WTC11 (cell line): ENCODE measurements around the gene NDRG2. TPM values are rescaled to one million over a fixed set of nuclear protein-coding genes. Genes with fewer than 3 reads are reported as not detected.

Source experiments
- ATAC-seq: fragments of 200-7000 bp; cut with Tn5 transposase; 2 replicates; pipeline ENCODE4 v1.10.0; 2021; ENCODE audit warnings: mild to moderate bottlenecking, moderate library complexity
- CTCF ChIA-PET: fragments of 300-600 bp; sonication (Branson Sonifier 250); formaldehyde crosslinking; loops from one replicate; lab custom pipeline; 2021; ENCODE audit warnings: antibody characterized with exemption; lab: Charles Lee
- POLR2A ChIA-PET: fragments of 350-600 bp; sonication (Branson Sonifier 250); formaldehyde crosslinking; loops from one replicate; lab custom pipeline; 2021; ENCODE audit warnings: antibody characterized with exemption; lab: Charles Lee
- DNase-seq: peaks from one replicate; pipeline ENCODE4 v3.0.0; 2021; ENCODE audit warnings: low spot score
- H3K27ac Mint-ChIP-seq: 2 replicates; pipeline ENCODE4 v1.8.0; 2021; ENCODE audit warnings: mixed read lengths
- H3K27me3 Mint-ChIP-seq: 2 replicates; pipeline ENCODE4 v1.8.0; 2021; ENCODE audit warnings: low read depth, mild to moderate bottlenecking, moderate library complexity, mixed read lengths
- H3K36me3 Mint-ChIP-seq: 2 replicates; pipeline ENCODE4 v1.8.0; 2021; ENCODE audit warnings: mixed read lengths
- H3K4me1 Mint-ChIP-seq: 2 replicates; pipeline ENCODE4 v1.8.0; 2022; ENCODE audit warnings: mixed read lengths
- H3K4me3 Mint-ChIP-seq: 2 replicates; pipeline ENCODE4 v1.8.0; 2021; ENCODE audit warnings: mild to moderate bottlenecking, moderate library complexity, mixed read lengths
- H3K9me3 Mint-ChIP-seq: 2 replicates; pipeline ENCODE4 v1.8.0; 2021; ENCODE audit warnings: mixed read lengths
- ARID4B ChIP-seq: sonication (generic); formaldehyde crosslinking; IDR thresholded peaks from 2 replicates; pipeline ENCODE4 v1.8.0; 2023; ENCODE audit warnings: missing genetic modification reagents, mild to moderate bottlenecking, borderline replicate concordance
- CREM ChIP-seq: sonication (generic); formaldehyde crosslinking; IDR thresholded peaks from 2 replicates; pipeline ENCODE4 v1.8.1; 2022; ENCODE audit warnings: mild to moderate bottlenecking, missing genetic modification reagents, moderate library complexity
- ELF4 ChIP-seq: sonication (generic); formaldehyde crosslinking; IDR thresholded peaks from 2 replicates; pipeline ENCODE4 v1.8.1; 2022; ENCODE audit warnings: low read depth, mild to moderate bottlenecking, moderate library complexity, missing genetic modification reagents
- GABPB1 ChIP-seq: sonication (generic); formaldehyde crosslinking; IDR thresholded peaks from 2 replicates; pipeline ENCODE4 v1.8.1; 2023; ENCODE audit warnings: mild to moderate bottlenecking, missing genetic modification reagents
- KAT7 ChIP-seq: sonication (generic); formaldehyde crosslinking; IDR thresholded peaks from 2 replicates; pipeline ENCODE4 v1.8.1; 2023; ENCODE audit warnings: missing genetic modification reagents, mild to moderate bottlenecking, borderline replicate concordance
- MXD4 ChIP-seq: fragments of 250-450 bp; sonication (Bioruptor Pico); IDR thresholded peaks from 2 replicates; pipeline ENCODE4 v1.8.0; 2021; ENCODE audit warnings: mild to moderate bottlenecking, moderate library complexity, borderline replicate concordance
- NFATC4 ChIP-seq: fragments of 250-450 bp; sonication (Bioruptor Pico); IDR thresholded peaks from 2 replicates; pipeline ENCODE4 v1.9.0; 2021; ENCODE audit warnings: mild to moderate bottlenecking
- NR2C2 ChIP-seq: sonication (generic); formaldehyde crosslinking; IDR thresholded peaks from 2 replicates; pipeline ENCODE4 v1.8.0; 2022; ENCODE audit warnings: mild to moderate bottlenecking, missing genetic modification reagents
- NR3C1 ChIP-seq: sonication (generic); formaldehyde crosslinking; conservative IDR thresholded peaks from 2 replicates; pipeline ENCODE4 v1.8.1; 2023; ENCODE audit warnings: low read depth, mild to moderate bottlenecking, missing genetic modification reagents
- OVOL2 ChIP-seq: fragments of 250-450 bp; sonication (Bioruptor Pico); IDR thresholded peaks from 2 replicates; pipeline ENCODE4 v1.9.0; 2021; ENCODE audit warnings: mild to moderate bottlenecking, borderline replicate concordance
- RELA ChIP-seq: sonication (generic); formaldehyde crosslinking; IDR thresholded peaks from 2 replicates; pipeline ENCODE4 v1.8.1; 2022; ENCODE audit warnings: missing genetic modification reagents, mild to moderate bottlenecking, borderline replicate concordance
- SMAD3 ChIP-seq: sonication (generic); formaldehyde crosslinking; IDR thresholded peaks from 2 replicates; pipeline ENCODE4 v1.8.0; 2022; ENCODE audit warnings: missing genetic modification reagents, mild to moderate bottlenecking, borderline replicate concordance
- SP1 ChIP-seq: sonication (generic); formaldehyde crosslinking; conservative IDR thresholded peaks from 2 replicates; pipeline ENCODE4 v1.8.1; 2022; ENCODE audit warnings: missing genetic modification reagents
- TCF7 ChIP-seq: sonication (generic); formaldehyde crosslinking; IDR thresholded peaks from 2 replicates; pipeline ENCODE4 v1.8.0; 2022; ENCODE audit warnings: mild to moderate bottlenecking, low read depth, missing genetic modification reagents, moderate library complexity
- TP53 ChIP-seq: sonication (generic); formaldehyde crosslinking; IDR thresholded peaks from 2 replicates; pipeline ENCODE4 v1.8.1; 2023; ENCODE audit warnings: mild to moderate bottlenecking, missing genetic modification reagents
- ZNF219 ChIP-seq: sonication (generic); formaldehyde crosslinking; IDR thresholded peaks from 2 replicates; pipeline ENCODE4 v1.8.0; 2023; ENCODE audit warnings: missing genetic modification reagents, mild to moderate bottlenecking, borderline replicate concordance
- ZNF232 ChIP-seq: sonication (generic); formaldehyde crosslinking; IDR thresholded peaks from 2 replicates; pipeline ENCODE4 v1.8.0; 2022; ENCODE audit warnings: mild to moderate bottlenecking, missing genetic modification reagents
- ZNF263 ChIP-seq: sonication (generic); formaldehyde crosslinking; IDR thresholded peaks from 2 replicates; pipeline ENCODE4 v1.8.1; 2022; ENCODE audit warnings: low read depth, mild to moderate bottlenecking, moderate library complexity, missing genetic modification reagents
- ZNF396 ChIP-seq: fragments of 250-450 bp; sonication (Bioruptor Pico); IDR thresholded peaks from 2 replicates; pipeline ENCODE4 v1.8.0; 2021; ENCODE audit warnings: mild to moderate bottlenecking, moderate library complexity, borderline replicate concordance
- ZNF416 ChIP-seq: fragments of 250-450 bp; sonication (Bioruptor Pico); IDR thresholded peaks from 2 replicates; pipeline ENCODE4 v1.9.0; 2021; ENCODE audit warnings: mild to moderate bottlenecking, inconsistent platforms
- total RNA-seq: library from RNA; stranded (reverse); gene quantifications from 3 replicates; pipeline ENCODE4 v1.2.3, GENCODE V29; 2021
- TF ChIP-seq, protein P1 (sequence below): sonication (generic); formaldehyde crosslinking; IDR thresholded peaks from 2 replicates; pipeline ENCODE4 v1.8.0; 2022; ENCODE audit warnings: mild to moderate bottlenecking, missing genetic modification reagents
- TF ChIP-seq, protein P2 (sequence below): sonication (generic); formaldehyde crosslinking; IDR thresholded peaks from 2 replicates; pipeline ENCODE4 v1.8.1; 2022; ENCODE audit warnings: missing genetic modification reagents, borderline replicate concordance

NDRG2 gene
- total RNA-seq, 1 experiment from 2014 or later: 32.2 TPM

DNA sequence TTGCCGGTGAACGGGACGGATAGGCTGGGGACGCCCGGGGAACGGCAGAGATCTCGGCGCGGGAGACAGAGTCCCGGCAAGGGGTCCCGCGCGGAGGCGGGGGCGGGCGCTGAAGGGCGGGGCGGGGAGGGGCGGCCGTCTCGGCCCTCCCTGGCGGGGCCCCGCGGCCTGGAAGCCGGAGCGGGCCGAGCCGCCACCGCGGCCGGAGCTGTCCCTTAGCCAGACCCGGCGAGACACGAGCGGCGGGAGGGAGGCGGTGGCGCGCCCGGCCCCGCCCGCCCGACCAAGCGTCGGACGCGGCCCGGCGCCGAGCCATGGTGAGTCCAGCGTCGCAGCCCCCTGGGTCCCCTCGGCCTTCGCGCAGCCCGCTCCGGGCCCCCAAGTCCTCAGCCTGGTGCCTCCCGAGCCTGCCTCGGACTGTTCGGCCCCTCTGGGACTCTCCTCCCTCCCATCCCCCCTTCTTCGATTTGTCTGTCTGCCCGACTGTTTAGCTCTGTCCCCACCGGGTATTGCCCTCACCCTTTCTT is 45.3 kb upstream of the NDRG2 start, which contains the start of gene ARHGEF40:
Gene ARHGEF40, plus strand, starts transcription at position 222 of the 527 bp plus-strand sequence. Its CDS starts 93 bp downstream, at position 315.
- Mint-ChIP-seq H3K36me3 (peaks cover 17% of the 10 kb centered on the region), H3K27ac (peak within 1 kb of the TSS; percentile 80), H3K4me1 (peaks cover 33% of the 10 kb centered on the region), H3K27me3 (peaks cover 5% of the 10 kb centered on the region; the same call in 1 of the 2 replicates), H3K9me3 (no peaks in the 10 kb centered on the region), H3K4me3 (peak within 1 kb of the TSS; percentile 89)
- ATAC-seq: peak; percentile 0; the same call in 1 of the 2 replicates
- TF ChIP-seq, protein P1, sequence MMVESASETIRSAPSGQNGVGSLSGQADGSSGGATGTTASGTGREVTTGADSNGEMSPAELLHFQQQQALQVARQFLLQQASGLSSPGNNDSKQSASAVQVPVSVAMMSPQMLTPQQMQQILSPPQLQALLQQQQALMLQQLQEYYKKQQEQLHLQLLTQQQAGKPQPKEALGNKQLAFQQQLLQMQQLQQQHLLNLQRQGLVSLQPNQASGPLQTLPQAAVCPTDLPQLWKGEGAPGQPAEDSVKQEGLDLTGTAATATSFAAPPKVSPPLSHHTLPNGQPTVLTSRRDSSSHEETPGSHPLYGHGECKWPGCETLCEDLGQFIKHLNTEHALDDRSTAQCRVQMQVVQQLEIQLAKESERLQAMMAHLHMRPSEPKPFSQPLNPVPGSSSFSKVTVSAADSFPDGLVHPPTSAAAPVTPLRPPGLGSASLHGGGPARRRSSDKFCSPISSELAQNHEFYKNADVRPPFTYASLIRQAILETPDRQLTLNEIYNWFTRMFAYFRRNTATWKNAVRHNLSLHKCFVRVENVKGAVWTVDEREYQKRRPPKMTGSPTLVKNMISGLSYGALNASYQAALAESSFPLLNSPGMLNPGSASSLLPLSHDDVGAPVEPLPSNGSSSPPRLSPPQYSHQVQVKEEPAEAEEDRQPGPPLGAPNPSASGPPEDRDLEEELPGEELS (CRISPR knock-in tag): 0 out of 2 replicates have a peak, but pooled peaks have one; percentile 1
- TF ChIP-seq NR3C1 (CRISPR knock-in tag) (no peak), SP1 (peak; percentile 16), OVOL2 (CRISPR knock-in tag) (no peak), CREM (peak; percentile 25; the same call in 1 of the 2 replicates)
- DNase-seq: peak; percentile 58
- CTCF ChIA-PET: interaction anchor here (0.8 to 4.6 kb wide), 18 partner anchors 9 to 197 kb away, joined by 3 to 165 read pairs (median 15); partner anchors contain the start of genes SLC39A2, TMEM253 and ZNF219
- POLR2A ChIA-PET: interaction anchor here (0.5 to 3.0 kb wide), 13 partner anchors 11 to 728 kb away, joined by 3 to 74 read pairs (median 8); no protein-coding TSS in a partner anchor

DNA sequence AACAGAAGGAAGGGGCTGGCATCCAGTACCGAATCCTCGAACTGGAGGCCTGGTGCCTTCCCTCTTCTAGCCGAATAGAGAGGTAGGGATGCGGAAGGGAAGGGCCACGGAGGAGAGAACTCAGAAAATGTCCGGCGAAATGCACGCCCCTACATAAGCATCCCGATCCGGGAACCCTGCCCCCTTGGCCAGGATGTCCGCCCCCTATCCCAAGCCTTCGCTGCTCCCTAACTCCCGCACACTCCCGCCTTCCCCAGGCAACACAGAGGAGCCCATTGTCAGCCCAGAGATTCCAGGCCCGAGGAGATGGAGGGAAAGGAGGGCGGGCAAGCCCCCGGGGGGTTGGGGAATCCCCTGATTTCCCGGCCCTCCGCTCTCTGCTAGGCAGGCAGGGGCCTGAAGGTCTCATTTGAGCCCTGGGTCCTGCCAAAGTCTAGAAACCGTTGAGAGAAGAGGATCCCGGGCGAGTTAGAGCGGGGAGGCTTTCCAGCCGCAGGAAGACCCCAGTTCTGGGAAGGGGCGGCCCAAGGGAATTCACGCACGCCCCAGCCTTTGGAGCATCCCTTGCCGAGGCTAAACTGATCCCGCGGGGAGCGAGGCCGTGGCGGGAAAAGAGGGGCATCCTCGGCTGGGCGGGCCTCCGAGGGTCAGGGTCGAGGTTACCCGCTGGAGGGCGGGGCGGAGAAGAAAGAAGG is 44.7 kb upstream of the NDRG2 start:
- peaks cover 12% of the 10 kb centered on the region for H3K36me3 Mint-ChIP-seq
- H3K4me1 Mint-ChIP-seq: peaks cover 33% of the 10 kb centered on the region
- H3K27ac Mint-ChIP-seq: peak overlapping the region; percentile 72
- ChIA-PET POLR2A (interaction anchor here (1.1 to 3.0 kb wide), 6 partner anchors 18 to 43 kb away, joined by 4 to 74 read pairs (median 8); no protein-coding TSS in a partner anchor), CTCF (interaction anchor here (0.8 to 5.9 kb wide), 30 partner anchors 11 to 196 kb away, joined by 3 to 165 read pairs (median 16); partner anchors contain the start of genes NDRG2, SLC39A2, TMEM253 and ZNF219)
- peak overlapping the region; percentile 89 for H3K4me3 Mint-ChIP-seq
- H3K9me3 Mint-ChIP-seq: no peaks in the 10 kb centered on the region
- peaks cover 6% of the 10 kb centered on the region; the same call in 1 of the 2 replicates for H3K27me3 Mint-ChIP-seq
- peak; percentile 71 for DNase-seq
- peak; percentile 23 for ATAC-seq
- TF ChIP-seq ZNF396 (CRISPR knock-in tag) (no peak), RELA (CRISPR knock-in tag) (no peak), TP53 (CRISPR knock-in tag) (no peak), ZNF219 (CRISPR knock-in tag) (no peak), SMAD3 (CRISPR knock-in tag) (no peak), ARID4B (CRISPR knock-in tag) (0 out of 2 replicates have a peak, but pooled peaks have one; percentile 49), ELF4 (CRISPR knock-in tag) (no peak), ZNF232 (0 out of 2 replicates have a peak, but pooled peaks have one; percentile 56), NR2C2 (CRISPR knock-in tag) (no peak), ZNF263 (CRISPR knock-in tag) (no peak; the same call in 1 of the 2 replicates), TCF7 (CRISPR knock-in tag) (no peak), NFATC4 (CRISPR knock-in tag) (no peak), MXD4 (CRISPR knock-in tag) (no peak), ZNF416 (CRISPR knock-in tag) (no peak), KAT7 (CRISPR knock-in tag) (no peak), GABPB1 (CRISPR knock-in tag) (peak; percentile 33; the same call in 1 of the 2 replicates)
- TF ChIP-seq, protein P1 (CRISPR knock-in tag): no peak
- TF ChIP-seq, protein P2, sequence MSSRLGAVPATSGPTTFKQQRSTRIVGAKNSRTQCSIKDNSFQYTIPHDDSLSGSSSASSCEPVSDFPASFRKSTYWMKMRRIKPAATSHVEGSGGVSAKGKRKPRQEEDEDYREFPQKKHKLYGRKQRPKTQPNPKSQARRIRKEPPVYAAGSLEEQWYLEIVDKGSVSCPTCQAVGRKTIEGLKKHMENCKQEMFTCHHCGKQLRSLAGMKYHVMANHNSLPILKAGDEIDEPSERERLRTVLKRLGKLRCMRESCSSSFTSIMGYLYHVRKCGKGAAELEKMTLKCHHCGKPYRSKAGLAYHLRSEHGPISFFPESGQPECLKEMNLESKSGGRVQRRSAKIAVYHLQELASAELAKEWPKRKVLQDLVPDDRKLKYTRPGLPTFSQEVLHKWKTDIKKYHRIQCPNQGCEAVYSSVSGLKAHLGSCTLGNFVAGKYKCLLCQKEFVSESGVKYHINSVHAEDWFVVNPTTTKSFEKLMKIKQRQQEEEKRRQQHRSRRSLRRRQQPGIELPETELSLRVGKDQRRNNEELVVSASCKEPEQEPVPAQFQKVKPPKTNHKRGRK (CRISPR knock-in tag): no peak
